ENCODE results near the gene AKAP14.
"Not testable (repeated sequence)": the region's sequence is repeated elsewhere in the genome, so short reads cannot be mapped to it uniquely, and the experiment has no call there.

Gene AKAP14
- total RNA-seq: 0 reads per million in 2 experiments

DNA sequence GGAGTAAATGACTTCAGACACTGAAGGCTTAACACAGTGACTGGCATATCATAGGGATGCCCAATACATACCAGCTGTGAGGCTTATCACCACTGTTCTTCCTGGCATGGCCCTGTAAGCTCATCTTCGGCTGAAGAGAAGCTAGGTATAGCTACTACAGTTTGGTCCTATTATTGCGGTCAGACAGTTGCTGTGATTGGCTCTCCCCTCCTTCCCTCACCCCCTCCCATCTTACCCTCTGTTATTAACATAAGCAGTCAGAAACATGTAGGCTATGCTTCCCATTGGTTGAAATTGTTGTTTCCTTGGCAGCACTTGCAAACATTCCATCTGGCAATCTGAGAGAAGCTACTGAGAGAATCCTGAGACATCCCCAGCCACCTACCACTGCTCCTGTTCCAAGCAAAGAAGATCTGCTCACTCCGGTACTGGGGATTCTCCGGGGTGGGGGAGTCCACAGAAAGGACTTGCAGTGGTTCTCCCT lies at the start of gene AKAP14:
Gene AKAP14 (plus strand): TSS at position 51 of the 484 bp plus-strand sequence. CDS start 7,331 bp downstream, outside the sequence.
- DNase-seq (ENCODE audit: low read depth): no peak

DNA sequence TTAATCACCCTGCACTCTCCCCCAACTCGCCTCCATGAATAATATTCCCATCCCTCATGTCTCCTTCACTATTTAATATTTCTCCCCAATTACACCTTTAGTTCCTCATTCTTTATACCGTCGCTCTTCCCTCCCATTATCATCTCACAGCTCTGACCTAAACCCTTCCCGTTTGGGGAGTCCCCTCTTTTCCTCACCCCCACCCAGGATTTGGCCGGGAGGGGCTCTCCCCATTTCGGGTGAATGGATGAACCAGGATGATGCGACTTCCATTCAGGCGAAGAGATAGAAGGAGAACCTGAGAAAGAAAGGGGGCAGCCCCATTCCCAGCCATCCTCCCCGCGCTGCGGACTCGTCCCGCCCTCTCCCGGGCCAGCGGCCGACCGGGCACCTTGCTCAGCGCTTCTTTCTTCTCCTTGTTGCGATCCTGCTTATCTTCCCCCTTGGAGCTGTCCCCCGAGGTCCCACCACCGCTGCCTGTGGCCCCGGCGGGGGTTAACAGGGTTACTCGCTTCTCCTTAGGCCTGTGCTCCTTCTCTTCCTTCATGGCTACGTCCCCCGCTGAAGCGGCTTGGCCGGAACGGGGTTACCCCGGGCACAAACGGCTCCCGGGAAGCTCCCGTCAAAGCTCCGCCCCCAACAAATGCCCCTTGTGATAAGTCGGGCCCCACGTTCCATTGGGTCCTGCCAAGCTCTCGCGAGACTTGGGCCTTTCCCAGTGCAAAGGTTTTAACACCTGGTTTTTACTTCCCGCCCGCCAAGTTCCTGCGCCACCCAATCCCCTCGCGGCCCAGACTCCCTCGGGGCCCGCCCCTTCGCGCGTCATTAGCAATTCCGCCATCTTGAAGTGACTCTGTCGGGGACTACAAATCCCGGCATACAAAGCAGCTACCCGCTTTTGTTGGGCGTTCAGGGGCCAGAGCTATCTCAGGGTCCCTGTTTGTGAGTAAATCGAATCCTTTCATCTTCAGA lies 43.0 kb upstream of the AKAP14 start, which contains the start of gene UPF3B:
Gene UPF3B (minus strand): TSS at position 582 of the 972 bp plus-strand sequence. CDS start 35 bp downstream, at position 547.
- peak; percentile 92 for DNase-seq (ENCODE audit: low read depth)

DNA sequence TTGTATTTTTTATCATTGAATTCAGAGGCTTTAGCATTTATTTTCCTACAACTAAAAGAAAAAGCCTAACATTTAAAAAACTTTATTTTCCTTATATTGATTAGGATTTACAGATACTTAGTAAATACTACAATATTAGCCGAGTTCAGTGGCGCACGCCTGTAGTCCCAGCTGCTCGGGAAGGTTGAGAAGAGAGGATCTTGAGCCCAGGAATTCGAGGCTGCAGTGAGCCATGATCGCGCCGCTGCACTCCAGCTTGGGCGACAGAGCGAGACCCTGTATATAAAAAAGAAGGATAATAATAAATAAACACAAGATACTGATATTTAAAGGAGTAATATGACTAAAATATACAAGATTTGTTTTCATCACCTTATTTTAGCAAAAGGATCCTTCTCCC lies 42.2 kb upstream of the AKAP14 start:
- DNase-seq (ENCODE audit: low read depth): no peak

DNA sequence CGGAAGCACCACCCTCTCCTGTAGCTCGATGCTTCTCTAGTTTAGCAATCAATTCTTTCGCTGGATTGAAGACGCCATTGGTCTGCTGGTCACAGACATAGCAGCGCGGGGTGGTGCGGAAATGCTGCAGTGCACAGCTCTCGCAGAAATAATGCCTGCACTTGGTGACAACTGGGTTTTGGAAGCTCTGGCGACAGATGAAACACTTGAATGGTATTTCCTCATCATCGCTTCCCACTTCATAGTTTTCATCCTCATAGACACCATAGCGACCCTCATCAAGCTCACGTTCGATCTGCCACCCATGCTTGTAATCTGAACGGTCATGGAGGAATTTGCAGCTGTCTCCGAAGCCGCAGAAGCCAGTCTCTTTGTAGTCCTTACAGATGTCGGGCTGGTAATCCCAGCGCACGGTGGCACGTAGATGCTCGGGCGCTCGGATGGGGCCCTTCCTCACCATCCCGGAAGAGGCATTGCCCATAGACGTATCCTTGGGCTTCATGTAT lies 25.0 kb upstream of the AKAP14 start:
- DNase-seq (ENCODE audit: low read depth): peak; percentile 9

DNA sequence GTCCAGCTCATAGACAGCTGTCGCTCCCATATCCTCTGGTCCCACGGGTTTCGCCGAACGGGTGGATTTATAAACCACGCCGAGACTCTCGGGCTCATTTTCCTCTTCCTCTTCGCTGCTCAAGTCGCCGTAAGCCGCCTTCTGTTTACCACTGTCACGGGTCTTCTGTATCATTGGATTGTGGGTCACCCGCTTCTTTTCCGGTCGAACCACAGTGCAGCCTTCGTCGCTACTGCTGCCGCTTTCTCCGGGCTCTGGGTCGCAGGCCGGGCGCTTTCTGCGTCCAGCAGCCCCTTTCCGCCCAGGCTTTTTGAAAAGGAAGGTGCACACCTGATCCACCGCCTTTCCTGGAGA lies 24.5 kb upstream of the AKAP14 start:
- peak; percentile 7 for DNase-seq (ENCODE audit: low read depth)

DNA sequence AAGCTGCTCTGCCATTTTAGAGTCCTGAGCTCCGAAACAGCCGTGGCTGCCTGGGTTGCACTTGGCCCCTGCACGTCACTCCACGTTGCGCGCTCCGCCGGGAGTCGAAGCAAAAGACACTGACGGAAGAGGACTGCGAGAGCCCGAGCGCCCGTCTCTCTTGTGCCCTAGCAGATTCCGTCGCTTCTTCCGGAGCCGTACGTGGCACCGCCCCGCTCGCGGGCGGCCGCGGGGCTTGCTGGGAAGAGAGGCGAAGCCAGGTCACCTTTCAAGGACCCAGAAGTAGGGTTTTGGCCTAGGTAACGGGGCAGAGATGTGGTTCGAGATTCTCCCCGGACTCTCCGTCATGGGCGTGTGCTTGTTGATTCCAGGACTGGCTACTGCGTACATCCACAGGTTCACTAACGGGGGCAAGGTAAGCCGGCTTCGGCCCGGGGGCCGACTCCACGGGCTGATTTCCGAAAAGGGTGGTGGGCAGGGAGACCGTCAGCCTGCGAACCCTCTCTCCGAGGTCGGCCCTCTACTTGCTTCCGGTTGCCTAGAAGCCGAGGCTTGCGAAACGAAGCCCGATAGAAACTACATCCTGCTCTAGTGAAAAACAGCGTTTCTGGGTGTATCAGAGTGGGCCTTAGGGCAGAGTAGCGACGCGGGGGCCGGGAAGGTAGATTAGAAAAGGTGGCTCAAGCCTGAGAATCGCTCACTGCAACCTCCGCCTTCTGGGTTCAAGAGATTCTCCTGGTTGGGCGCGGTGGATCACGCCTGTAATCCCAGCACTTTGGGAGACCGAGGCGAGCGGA lies 23.9 kb upstream of the AKAP14 start, which contains the start of the genes NDUFA1 and RNF113A:
Gene NDUFA1 (plus strand): TSS at position 234 of the 797 bp plus-strand sequence. CDS start 80 bp downstream, at position 314.
Gene RNF113A (minus strand): TSS at position 135 of the 797 bp plus-strand sequence. CDS start 120 bp downstream, at position 15.
- peak; percentile 77 for DNase-seq (ENCODE audit: low read depth)

DNA sequence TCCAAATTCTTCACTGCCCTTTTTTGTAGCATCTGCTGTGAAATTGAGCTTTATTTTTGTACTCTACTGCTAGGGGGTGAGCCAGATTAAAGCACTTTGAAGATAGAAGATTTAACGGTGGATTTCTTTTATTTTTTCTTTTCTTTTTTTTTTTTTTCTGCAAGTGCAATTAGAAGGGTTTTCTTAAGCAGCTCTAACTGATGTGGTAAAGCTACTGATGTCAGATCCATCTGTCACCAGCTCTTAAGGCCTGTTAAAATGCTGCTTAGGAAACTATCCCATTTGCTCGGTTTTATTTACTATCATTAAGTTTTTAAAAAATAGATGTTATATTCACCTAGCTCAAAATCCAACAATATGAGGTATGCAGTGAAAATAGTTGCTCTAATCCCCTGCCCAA lies 17.0 kb upstream of the AKAP14 start:
- DNase-seq (ENCODE audit: low read depth): no peak

DNA sequence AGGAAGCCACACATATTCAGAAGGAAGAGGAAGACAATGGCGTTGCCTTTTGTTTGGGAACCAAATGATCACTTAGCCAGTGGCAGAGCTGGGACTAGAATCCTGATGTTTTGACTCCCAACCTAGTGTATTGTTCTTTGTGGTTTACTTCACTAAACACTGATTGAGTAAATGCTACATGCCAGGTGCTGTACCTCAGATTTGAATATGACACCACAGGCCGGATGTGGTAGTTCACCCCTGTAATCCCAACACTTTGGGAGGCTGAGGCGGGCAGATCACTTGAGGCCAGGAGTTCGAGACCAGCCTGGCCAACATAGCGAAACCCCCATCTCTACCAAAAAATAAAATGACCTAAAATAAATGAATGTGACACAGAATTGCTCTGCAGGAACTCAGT lies 15.6 kb upstream of the AKAP14 start:
- no peak for DNase-seq (ENCODE audit: low read depth)

DNA sequence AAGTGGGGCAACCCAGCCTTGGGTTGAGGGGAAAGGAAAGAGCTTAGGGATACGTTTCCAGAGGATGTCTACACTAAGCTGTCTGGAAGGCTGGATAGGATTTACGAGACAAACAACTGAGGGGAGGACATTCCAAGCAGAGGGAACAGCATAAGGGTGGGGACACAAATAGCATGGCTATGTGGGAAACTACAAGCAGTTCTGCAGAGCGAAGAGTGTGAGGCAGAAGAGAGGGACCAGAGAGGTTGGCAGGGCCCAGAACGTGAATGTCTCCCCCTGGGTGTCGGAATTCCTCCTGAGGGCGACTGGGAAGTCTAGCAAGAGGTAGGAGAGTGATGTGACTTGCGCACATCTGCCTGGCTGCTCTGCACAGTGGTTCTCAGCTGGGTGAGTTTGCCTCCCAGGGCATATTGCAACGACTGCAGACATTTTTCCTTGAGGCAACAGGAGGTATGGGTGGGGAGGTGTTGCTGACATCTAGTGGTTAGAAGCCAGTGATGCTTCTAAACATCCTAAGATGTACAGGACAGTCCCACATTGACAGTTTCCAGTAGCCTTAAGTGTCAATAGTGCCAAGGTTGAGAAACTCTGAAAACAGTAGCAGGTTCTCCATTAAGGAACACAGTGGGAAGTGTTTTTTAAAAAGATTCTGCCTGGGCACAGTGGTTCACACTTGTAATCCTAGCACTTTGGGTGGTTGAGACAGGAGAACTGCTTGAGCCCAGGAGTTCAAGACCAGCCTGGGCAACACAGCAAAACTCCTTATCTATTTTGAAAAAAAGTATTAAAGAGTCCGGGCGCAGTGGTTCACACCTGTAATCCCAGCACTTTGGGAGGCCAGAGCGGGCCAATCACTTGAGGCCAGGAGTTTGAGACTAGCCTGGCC lies 14.9 kb upstream of the AKAP14 start:
- no peak for DNase-seq (ENCODE audit: low read depth)

DNA sequence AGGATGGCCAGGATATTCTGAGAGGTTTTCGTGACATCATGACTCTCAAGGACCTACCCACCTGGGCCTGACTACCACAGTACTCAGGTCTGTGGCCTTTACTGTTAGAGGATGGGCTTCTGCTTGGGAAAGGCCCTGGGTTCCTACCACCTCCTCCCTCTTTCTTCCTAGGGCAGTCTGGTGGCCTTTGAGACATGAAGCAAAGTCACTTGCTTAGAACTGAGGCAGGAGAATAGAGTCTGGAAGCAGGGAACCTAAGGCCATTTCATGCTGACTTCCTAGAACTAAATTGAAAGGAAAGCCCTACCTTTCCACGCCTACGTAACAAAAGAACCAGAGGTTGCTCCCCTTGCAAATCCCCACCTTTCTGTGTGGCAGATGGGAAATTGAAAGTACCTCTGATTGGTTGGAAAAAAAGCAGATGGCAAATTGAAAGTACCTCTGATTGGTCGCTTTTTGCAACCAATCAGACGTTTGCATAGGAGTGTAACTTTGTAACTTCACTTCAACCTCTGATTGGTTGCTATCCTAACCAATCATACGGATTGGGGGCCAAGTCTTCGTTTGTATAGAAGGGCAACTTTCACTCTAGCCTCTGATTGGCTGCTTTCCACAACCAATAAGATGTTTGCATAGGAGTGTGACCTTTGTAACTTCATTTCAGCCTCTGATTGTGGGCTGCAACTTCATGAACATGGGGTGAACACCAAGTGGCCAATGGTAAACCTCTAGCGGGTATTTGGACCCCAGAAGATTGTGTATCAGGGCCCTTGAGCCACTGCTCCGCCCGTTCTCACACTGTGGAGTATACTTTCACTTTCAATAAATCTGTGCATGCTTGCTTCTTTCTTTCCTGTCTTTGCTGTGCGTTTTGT lies 9.9 kb upstream of the AKAP14 start:
- DNase-seq (ENCODE audit: low read depth): no peak

DNA sequence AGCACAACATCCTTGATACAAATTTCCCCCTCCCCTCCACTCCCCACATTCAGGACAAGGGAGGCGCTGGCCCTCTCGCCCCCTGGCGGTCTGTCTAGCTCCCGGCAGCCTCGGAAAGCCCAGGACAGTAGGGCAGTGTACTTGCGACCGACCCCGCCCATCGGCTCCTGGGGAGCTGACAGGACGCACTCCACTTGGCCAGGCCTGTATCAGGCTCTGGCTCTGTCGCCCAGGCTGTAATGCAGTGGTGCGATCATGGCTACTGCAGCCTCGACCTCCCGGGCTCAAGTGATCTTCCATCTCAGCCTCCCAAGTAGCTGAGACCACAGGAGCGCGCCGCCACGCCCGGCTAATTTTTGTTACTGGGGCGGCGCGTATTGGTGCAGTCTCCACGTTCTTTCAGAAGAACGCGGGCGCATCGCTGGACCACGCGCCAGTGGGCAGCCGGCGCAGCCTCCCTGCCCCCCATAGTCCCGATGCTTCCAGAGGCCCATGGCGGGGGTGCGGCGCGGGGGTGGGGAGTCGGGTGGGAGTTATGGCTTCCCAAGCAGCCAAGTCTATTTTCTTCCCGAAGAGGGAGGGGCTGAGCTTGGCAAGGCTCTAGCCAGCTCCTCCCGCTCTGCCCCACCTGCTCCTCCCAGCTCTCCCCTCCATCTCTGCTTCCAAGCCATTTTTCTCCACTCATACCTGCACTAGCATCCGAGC lies 7.8 kb upstream of the AKAP14 start:
- DNase-seq (ENCODE audit: low read depth): peak; percentile 27

DNA sequence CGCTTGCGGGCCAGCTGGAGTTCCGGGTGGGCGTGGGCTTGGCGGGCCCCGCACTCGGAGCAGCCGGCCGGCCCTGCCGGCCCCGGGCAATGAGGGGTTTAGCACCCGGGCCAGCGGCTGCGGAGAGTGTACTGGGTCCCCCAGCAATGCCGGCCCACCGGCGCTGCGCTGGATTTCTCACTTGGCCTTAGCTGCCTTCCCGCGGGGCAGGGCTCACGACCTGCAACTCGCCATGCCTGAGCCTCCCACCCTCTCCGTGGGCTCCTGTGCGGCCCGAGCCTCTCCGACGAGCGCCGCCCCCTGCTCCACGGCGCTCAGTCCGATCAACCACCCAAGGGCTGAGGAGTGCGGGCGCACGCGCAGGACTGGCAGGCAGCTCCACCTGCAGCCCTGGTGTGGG lies 5.1 kb upstream of the AKAP14 start:
- DNase-seq (ENCODE audit: low read depth): not testable (repeated sequence)

DNA sequence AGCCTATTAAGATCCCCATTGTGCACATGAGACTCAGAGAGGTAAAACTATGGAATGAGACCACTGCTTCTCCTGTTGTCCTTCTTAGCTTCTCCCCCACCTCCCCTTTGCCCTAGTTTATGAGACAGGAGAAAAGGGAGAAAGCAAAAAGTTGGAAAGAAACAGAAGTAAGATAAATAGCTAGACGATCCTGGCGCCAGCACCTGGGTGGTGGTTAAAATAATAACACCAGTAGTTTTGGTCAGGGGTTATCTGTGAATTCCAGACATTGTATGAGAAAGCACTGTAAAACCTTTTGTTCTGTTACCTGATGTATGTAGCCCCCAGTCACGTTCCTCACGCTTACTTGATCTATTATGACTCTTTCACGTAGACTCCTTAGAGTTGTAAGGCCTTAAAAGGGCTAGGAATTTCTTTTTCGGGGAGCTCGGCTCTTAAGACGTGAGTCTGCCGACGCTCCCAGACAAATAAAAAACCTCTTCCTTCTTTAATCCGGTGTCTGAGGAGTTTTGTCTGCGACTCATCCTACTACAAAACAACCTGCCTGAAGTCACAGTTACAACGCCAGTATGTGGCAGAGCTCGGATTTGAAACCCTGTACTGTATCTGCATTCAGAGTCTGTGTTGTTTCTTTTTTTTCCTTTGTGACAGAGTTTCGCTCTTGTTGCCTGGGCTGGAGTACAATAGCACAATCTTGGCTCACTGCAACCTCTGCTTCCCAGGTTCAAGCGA lies 3.6 kb upstream of the AKAP14 start:
- not testable (repeated sequence) for DNase-seq (ENCODE audit: low read depth)

DNA sequence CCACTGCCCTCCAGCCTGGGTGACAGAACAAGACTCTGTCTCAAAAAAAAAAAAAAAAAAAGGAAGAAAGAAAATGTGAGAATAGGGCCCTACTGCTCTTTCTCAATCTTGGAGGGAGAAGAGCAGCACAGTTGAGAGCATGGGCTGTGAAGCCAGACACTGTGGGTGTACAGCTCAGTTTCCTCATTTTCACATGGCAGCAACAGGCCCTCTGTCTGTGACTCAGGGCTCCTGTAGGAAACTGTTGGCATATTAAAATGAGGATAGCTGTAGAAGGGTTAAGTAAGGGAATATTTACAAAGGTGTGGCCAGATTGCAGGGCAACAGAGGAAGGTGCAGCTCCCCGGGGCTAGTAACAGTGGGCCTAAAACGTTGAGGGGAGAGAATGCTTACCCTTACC lies 3.4 kb downstream of the AKAP14 start:
- no peak for DNase-seq (ENCODE audit: low read depth)

DNA sequence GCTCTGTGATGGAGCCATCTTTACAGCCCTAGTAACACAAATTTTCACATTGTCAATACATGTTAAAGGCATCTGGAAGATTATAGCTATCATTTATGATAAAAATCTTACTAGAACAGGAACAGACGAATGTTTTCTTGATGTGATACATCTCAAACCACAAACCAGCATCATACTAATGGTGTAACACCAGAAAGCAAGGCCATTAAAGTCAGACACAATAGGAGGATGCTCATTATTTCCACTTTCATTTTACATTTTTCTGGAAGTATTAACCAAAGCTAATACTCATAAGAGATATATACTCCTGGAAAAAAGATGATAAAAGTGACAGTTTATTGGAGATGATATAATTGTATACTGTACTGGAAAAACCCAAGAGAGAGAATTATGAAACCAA lies 5.3 kb downstream of the AKAP14 start:
- DNase-seq (ENCODE audit: low read depth): no peak

DNA sequence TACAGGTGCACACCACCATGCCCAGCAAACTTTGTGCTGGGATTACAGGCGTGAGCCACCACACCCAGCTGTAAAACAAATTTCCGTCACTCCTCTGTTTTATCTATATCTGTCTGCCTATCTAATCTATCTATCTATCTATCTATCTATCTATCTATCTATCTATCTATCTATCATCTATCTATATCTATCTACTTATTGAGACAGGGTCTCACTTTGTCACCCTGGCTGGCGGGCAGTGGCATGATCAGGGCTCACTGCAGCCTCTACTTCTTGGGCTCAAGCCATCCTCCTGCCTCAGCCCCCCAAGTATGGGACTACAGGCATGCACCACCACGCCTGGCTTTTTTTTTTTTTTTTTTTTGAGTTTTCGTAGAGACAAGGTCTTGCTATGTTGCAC lies 20.6 kb downstream of the AKAP14 start:
- DNase-seq (ENCODE audit: low read depth): no peak

DNA sequence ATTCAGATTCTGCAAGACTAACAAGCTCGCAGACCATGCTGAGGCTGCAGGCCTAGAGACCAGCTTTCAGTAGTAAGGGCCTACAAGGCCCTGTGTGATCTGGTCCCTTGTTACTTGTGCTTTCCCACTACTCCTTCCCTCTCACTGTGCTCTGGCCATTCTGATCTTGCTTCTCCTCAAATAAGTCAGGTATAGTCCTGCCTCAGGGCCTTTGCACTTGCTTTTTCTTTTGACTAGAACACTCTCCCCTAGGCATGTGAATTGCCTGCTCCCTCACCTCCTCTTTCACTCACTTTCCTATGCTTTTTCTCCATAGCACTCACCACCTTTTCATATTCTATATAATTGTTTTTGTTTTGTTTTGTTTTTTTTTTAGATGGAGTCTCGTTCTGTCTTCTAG lies 22.2 kb downstream of the AKAP14 start:
- DNase-seq (ENCODE audit: low read depth): no peak

DNA sequence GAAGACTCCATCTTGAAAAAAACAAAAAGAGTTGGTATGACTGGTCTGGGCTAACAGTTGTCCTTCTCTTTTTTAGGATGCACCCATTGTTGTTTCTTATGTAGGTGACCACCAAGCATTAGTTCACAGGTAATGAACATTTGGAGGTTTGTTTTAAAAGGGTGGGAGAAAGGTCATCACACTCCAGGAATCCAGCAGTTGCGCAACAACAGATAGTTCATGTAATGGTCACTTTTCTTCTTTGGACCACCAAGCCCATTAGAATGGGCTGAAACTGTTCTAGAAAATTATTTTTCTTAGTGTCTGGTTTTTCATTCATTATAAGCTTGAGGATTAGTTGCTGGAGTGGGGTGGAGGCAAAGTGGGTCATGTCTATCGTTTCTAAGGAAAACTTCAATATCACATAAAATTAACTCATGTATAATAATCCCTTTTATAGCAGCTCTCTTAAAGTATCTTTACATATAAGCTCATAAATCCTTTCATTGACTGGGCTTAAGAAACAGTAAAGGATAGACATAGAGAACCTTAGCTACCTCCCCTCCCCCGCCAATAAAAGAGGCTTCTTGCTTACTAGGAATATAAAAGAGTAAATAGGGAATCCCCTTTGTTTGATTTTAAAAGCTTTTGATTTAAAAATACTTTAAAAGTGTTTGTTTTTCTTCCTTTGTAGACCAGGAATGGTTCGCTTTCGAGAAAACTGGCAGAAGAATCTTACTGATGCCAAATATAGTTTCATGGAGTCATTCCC lies 24.3 kb downstream of the AKAP14 start:
- DNase-seq (ENCODE audit: low read depth): no peak
